HepG2 (cell line): ENCODE results near the gene CSKMT. TPM values are rescaled to one million over a fixed set of nuclear protein-coding genes. Genes with fewer than 3 reads are reported as not detected.

ENCODE experiments used
- AGO1 ChIP-seq: fragments of 200-400 bp; formaldehyde crosslinking; IDR thresholded peaks from 2 replicates; pipeline ENCODE4 v1.6.1; 2017; ENCODE audit warnings: mild to moderate bottlenecking, low read depth, low read length, moderate library complexity; ENCODE audit not compliant: poor library complexity, severe bottlenecking
- BRF2 ChIP-seq: sonication (generic); formaldehyde crosslinking; IDR thresholded peaks from 2 replicates; pipeline ENCODE4 v1.8.1; 2022; ENCODE audit warnings: mild to moderate bottlenecking, missing genetic modification reagents
- DZIP1 ChIP-seq: sonication (generic); formaldehyde crosslinking; IDR thresholded peaks from 2 replicates; pipeline ENCODE4 v1.5.0; 2020; ENCODE audit warnings: mild to moderate bottlenecking, missing genetic modification reagents
- GABPA ChIP-seq, 2 experiments: IDR thresholded peaks; 2 replicates each; pipeline ENCODE4 v1.6.1; 2011 to 2016; ENCODE audit warnings: low read depth in 2 of 2, low read length in 1 of 2, missing biosample characterization in 1 of 2, missing genetic modification characterization in 1 of 2
- HNRNPL ChIP-seq: fragments of 200-400 bp; formaldehyde crosslinking; IDR thresholded peaks from 2 replicates; pipeline ENCODE4 v1.6.1; 2017; ENCODE audit warnings: mild to moderate bottlenecking, low read depth, low read length
- TFDP1 ChIP-seq: IDR thresholded peaks from 2 replicates; pipeline ENCODE4 v1.6.1; 2016; ENCODE audit warnings: missing compliant biosample characterization, missing genetic modification reagents, borderline replicate concordance
- ZNF256 ChIP-seq: sonication (generic); formaldehyde crosslinking; conservative IDR thresholded peaks from 2 replicates; pipeline ENCODE4 v1.4.0; 2020; ENCODE audit warnings: missing genetic modification reagents
- ZNF550 ChIP-seq: sonication (generic); formaldehyde crosslinking; IDR thresholded peaks from 2 replicates; pipeline ENCODE4 v1.4.0; 2020; ENCODE audit warnings: mild to moderate bottlenecking, missing genetic modification reagents, borderline replicate concordance
- polyA plus RNA-seq, 8 experiments: library from polyadenylated mRNA; depleted of rRNA in 3 of 8; stranded (reverse) in 7 of 8; unstranded in 1 of 8; fragments of >200 nt; fragmentation: Illumina TruSeq in 4 of 8; extraction: Trizol in 4 of 8; gene quantifications; 2 replicates each; pipeline versions ENCODE4 v1.2.1 to v1.2.3, GENCODE V29; 2011 to 2016; ENCODE audit warnings: low read depth in 4 of 8, missing spikeins in 1 of 8, mixed read lengths in 1 of 8; ENCODE audit not compliant: insufficient read depth in 1 of 8
- total RNA-seq, 5 experiments: library from RNA; depleted of rRNA; stranded (reverse); fragments of >200 nt; fragmentation: Illumina TruSeq; extraction: Trizol; gene quantifications; 2 replicates each; pipeline ENCODE4 v1.2.3, GENCODE V29; 2016; ENCODE audit warnings: low read depth in 1 of 5
- TF ChIP-seq, protein P1 (sequence below): sonication (generic); formaldehyde crosslinking; IDR thresholded peaks from 2 replicates; pipeline ENCODE4 v1.4.0; 2020; ENCODE audit warnings: low read depth, missing genetic modification reagents
- TF ChIP-seq, protein P2 (sequence below): sonication (generic); formaldehyde crosslinking; IDR thresholded peaks from 2 replicates; pipeline ENCODE4 v1.5.0; 2020; ENCODE audit warnings: mild to moderate bottlenecking, missing genetic modification reagents, borderline replicate concordance

Gene CSKMT
- total and polyA plus RNA-seq, 2 of the 13 experiments (the other 11 are each of a cell fraction or from before 2014, with no cell fraction given): 7.6 to 31.8 TPM

DNA sequence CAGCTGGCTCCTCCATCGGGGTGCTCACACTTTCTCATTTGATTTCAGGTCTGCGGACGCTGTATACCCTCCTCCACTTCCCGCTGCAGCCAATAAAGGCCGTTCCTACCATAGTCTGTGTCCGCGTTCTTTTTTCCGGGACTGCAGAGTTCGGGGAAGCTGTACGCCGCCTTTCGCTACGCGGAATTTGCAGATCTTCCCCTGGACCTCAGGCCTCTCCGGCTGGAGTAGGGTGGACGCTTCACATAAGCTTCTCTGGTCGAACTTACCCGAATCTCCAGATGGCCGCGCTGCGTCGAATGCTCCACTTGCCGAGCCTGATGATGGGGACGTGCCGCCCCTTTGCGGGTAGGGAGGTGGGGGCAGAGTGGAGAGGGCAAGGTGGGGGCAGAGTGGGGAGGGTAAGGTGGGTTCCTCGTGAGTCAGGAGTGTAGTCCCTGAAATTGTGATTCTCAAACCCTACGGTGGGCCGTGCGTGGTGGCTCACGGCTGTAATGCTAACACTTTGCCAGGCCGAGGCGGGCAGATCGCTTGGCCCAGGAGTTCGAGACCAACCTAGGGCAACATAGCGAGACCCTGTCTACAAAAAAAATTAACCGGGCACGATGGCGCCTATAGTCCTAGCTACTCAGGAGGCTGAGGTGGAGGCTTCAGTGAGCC, 617 bp downstream of the CSKMT start (continued):
- TF ChIP-seq, protein P1, sequence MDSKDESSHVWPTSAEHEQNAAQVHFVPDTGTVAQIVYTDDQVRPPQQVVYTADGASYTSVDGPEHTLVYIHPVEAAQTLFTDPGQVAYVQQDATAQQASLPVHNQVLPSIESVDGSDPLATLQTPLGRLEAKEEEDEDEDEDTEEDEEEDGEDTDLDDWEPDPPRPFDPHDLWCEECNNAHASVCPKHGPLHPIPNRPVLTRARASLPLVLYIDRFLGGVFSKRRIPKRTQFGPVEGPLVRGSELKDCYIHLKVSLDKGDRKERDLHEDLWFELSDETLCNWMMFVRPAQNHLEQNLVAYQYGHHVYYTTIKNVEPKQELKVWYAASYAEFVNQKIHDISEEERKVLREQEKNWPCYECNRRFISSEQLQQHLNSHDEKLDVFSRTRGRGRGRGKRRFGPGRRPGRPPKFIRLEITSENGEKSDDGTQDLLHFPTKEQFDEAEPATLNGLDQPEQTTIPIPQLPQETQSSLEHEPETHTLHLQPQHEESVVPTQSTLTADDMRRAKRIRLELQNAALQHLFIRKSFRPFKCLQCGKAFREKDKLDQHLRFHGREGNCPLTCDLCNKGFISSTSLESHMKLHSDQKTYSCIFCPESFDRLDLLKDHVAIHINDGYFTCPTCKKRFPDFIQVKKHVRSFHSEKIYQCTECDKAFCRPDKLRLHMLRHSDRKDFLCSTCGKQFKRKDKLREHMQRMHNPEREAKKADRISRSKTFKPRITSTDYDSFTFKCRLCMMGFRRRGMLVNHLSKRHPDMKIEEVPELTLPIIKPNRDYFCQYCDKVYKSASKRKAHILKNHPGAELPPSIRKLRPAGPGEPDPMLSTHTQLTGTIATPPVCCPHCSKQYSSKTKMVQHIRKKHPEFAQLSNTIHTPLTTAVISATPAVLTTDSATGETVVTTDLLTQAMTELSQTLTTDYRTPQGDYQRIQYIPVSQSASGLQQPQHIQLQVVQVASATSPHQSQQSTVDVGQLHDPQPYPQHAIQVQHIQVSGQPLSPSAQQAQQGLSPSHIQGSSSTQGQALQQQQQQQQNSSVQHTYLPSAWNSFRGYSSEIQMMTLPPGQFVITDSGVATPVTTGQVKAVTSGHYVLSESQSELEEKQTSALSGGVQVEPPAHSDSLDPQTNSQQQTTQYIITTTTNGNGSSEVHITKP: no peak
- TF ChIP-seq AGO1: no peak
- no peak; the same call in 1 of the 2 replicates for TF ChIP-seq HNRNPL
- no peak; the same call in 1 of the 2 replicates for TF ChIP-seq BRF2 (CRISPR knock-in tag)
- 0 out of 2 replicates have a peak, but pooled peaks have one; percentile 16 for TF ChIP-seq GABPA (IDR thresholded peaks at IDR 0.05; ENCODE audit: low read depth, low read length)
- TF ChIP-seq GABPA (CRISPR knock-in tag; IDR thresholded peaks at IDR 0.05; ENCODE audit: low read depth): no peak
- no peak for TF ChIP-seq ZNF550 (CRISPR knock-in tag)
- TF ChIP-seq, protein P2, sequence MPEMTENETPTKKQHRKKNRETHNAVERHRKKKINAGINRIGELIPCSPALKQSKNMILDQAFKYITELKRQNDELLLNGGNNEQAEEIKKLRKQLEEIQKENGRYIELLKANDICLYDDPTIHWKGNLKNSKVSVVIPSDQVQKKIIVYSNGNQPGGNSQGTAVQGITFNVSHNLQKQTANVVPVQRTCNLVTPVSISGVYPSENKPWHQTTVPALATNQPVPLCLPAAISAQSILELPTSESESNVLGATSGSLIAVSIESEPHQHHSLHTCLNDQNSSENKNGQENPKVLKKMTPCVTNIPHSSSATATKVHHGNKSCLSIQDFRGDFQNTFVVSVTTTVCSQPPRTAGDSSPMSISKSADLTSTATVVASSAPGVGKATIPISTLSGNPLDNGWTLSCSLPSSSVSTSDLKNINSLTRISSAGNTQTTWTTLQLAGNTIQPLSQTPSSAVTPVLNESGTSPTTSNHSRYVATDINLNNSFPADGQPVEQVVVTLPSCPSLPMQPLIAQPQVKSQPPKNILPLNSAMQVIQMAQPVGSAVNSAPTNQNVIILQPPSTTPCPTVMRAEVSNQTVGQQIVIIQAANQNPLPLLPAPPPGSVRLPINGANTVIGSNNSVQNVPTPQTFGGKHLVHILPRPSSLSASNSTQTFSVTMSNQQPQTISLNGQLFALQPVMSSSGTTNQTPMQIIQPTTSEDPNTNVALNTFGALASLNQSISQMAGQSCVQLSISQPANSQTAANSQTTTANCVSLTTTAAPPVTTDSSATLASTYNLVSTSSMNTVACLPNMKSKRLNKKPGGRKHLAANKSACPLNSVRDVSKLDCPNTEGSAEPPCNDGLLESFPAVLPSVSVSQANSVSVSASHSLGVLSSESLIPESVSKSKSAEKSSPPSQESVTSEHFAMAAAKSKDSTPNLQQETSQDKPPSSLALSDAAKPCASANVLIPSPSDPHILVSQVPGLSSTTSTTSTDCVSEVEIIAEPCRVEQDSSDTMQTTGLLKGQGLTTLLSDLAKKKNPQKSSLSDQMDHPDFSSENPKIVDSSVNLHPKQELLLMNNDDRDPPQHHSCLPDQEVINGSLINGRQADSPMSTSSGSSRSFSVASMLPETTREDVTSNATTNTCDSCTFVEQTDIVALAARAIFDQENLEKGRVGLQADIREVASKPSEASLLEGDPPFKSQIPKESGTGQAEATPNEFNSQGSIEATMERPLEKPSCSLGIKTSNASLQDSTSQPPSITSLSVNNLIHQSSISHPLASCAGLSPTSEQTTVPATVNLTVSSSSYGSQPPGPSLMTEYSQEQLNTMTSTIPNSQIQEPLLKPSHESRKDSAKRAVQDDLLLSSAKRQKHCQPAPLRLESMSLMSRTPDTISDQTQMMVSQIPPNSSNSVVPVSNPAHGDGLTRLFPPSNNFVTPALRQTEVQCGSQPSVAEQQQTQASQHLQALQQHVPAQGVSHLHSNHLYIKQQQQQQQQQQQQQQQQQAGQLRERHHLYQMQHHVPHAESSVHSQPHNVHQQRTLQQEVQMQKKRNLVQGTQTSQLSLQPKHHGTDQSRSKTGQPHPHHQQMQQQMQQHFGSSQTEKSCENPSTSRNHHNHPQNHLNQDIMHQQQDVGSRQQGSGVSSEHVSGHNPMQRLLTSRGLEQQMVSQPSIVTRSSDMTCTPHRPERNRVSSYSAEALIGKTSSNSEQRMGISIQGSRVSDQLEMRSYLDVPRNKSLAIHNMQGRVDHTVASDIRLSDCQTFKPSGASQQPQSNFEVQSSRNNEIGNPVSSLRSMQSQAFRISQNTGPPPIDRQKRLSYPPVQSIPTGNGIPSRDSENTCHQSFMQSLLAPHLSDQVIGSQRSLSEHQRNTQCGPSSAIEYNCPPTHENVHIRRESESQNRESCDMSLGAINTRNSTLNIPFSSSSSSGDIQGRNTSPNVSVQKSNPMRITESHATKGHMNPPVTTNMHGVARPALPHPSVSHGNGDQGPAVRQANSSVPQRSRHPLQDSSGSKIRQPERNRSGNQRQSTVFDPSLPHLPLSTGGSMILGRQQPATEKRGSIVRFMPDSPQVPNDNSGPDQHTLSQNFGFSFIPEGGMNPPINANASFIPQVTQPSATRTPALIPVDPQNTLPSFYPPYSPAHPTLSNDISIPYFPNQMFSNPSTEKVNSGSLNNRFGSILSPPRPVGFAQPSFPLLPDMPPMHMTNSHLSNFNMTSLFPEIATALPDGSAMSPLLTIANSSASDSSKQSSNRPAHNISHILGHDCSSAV (CRISPR knock-in tag): no peak
- TF ChIP-seq ZNF256 (CRISPR knock-in tag): no peak
- no peak for TF ChIP-seq DZIP1 (CRISPR knock-in tag)
- no peak for TF ChIP-seq TFDP1 (CRISPR knock-in tag)
